Middle frontal gyrus (tissue), 1 donor: Measurements from ENCODE around the gene STRAP.

Source experiments
- DNase-seq: peaks from one replicate; pipeline ENCODE4 v3.0.0-alpha.2; 2015; ENCODE audit warnings: low spot score; ENCODE audit errors: extremely low spot score

STRAP gene

DNA sequence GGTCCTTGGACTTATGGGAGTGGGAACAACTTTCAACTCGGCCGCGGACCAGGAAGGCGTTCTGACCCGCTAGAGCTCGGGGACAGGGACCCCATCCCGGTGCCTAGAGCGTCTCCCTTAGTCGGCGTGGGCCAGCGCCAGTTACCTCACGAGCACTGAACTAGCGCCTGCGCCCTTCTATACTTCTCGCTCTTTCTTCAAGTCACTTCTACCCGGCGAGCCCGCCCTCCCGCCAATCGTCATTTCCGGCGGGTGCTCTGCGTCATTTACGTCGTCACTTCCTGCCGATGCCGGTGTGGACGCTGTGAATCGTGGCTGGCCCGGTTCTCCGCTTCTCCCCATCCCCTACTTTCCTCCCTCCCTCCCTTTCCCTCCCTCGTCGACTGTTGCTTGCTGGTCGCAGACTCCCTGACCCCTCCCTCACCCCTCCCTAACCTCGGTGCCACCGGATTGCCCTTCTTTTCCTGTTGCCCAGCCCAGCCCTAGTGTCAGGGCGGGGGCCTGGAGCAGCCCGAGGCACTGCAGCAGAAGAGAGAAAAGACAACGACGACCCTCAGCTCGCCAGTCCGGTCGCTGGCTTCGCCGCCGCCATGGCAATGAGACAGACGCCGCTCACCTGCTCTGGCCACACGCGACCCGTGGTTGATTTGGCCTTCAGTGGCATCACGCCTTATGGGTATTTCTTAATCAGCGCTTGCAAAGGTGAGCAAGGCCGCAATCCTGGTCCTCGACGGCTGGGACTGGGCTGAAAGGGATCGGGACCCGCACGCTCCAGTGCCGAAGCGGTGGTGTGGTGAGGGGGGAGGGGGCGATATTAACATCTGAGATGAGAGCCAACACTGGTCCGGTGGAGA lies at the start of gene STRAP:
TSS of gene STRAP (plus strand) at position 270 of the 854 bp plus-strand sequence. CDS start at position 591, 321 bp downstream.
- DNase-seq, result peak; percentile 98

- no peak for DNase-seq
Observed at GRCh38 chr12:15834575-15834974, 47.6 kb upstream of the STRAP start.

GRCh38 chr12:15837141-15837790 lies 44.9 kb upstream of the STRAP start:
- DNase-seq, result no peak

GRCh38 chr12:15839041-15839440 lies 43.1 kb upstream of the STRAP start:
- no peak for DNase-seq

DNA sequence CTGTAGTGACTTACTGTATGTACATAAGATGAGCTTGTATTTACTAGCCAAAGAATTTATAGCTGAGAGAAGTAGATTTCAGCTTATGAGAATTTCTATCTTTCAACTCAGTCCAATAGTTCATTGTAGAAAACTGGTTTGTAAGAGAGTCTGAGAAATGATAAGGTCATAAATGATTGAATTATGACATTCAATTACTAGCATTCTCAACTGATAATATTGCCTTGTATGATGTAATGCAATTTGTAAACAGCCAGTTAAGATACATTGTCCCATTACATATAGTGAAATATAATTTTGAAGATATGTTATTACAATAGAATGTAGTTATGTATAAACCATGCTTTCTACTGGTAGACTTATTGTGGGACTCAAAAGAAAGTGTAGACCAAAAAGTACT lies 42.5 kb upstream of the STRAP start:
- DNase-seq, result no peak

- DNase-seq, result no peak
Observed at GRCh38 chr12:15842108-15842507, 40.1 kb upstream of the STRAP start.

DNA sequence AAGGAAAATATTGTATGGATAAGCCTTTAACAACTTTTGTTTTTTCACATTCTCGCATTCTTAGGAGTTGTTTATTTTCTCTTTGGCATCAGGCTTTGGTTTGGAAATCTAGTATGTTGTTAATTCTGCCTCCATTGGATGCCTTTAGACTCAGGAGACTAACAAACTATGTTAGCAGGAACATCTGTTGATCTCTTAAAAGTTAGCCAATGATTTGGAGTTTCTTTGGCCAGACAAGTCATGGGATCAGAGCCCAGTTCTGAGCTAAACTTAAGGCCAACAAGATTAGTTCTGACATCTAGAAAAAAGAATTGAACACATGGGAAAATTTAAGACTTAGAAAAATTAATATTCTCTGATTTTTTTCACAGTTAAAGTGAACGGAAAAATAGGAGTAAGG lies 35.3 kb upstream of the STRAP start:
- DNase-seq, result no peak

- DNase-seq, result no peak
Observed at GRCh38 chr12:15848606-15849005, 33.6 kb upstream of the STRAP start.

DNA sequence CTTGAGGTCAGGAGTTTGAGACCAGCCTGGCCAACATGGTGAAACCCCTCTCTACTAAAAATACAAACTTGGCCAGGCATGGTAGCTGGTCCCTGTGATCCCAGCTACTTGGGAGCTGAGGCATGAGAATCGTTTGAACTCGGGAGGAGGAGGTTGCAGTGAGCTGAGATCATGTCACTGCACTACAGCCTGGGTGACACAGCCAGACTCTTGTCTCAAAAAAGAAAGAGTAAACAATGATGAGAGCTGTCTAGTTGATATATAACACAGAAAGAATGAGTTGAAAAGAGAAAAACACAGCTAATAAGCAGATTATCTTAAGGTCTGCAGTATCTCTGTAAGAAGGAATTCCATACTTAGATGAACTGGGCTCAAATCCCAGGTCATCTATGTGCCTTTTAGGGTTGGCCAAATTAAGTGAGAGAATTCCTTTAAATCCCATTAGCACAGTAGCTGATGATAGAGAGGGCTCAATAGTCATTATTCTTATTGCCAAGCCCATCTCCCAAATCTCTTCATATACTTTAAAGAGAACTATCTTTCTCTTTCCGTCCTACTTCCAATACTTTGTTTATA lies 31.1 kb upstream of the STRAP start:
- no peak for DNase-seq

- DNase-seq, result no peak
Observed at GRCh38 chr12:15851919-15852318, 30.3 kb upstream of the STRAP start.

DNA sequence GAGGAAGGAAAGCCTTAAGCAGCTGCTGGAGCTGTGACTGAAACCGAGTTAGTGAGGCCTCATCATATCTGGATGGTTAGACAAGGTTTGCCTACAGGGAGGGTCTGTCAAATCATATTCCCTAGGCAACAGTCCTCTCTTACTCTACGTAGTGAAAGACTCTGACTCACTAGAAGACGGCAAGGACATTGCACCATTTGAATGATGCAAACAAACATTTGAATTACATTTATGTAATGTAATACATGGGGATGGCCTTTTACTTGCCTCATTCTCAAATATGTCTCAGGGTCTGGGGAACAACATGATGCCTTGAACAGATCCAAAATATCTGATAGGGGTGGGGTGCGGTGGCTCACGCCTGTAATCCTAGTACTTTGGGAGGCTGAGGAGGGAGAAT lies 29.8 kb upstream of the STRAP start:
- no peak for DNase-seq

GRCh38 chr12:15853877-15854276 lies 28.3 kb upstream of the STRAP start:
- no peak for DNase-seq

DNA sequence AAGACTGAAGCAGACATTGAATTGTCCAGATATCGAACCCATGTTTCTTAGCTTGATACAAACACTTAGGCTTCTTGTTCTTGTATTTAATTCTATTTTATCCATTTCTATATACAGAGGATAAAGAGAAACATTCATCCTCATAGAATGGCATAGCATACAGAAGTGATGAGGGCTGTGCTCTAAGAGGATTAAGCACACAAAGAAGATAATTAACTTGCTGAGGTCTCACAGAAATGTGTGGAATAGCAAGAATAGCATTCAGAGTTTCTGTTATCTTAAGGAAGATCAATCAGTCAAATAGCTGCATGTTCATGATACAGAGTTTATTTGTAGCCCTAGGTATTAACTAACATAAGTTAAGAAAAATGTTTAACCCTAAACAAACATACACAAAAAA lies 27.3 kb upstream of the STRAP start:
- no peak for DNase-seq

DNA sequence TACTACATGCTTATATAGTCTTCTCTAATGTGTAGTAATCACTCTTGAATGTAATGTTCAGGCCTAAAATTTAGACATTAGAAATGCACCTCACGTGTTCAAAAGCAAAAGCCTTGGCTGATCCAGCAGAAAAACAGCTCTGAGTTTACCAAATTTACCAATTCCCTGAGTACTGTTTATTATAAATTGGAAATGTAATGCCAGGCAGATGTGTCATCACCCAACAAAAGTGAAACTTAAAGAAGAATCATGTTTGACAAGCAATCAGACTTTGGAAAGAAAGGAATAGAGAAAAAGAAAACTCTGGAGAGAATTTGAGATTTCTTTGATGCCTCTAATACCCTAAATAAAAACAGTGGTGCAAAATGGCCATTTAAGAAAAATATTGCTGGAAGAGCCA lies 26.5 kb upstream of the STRAP start:
- DNase-seq, result no peak

DNA sequence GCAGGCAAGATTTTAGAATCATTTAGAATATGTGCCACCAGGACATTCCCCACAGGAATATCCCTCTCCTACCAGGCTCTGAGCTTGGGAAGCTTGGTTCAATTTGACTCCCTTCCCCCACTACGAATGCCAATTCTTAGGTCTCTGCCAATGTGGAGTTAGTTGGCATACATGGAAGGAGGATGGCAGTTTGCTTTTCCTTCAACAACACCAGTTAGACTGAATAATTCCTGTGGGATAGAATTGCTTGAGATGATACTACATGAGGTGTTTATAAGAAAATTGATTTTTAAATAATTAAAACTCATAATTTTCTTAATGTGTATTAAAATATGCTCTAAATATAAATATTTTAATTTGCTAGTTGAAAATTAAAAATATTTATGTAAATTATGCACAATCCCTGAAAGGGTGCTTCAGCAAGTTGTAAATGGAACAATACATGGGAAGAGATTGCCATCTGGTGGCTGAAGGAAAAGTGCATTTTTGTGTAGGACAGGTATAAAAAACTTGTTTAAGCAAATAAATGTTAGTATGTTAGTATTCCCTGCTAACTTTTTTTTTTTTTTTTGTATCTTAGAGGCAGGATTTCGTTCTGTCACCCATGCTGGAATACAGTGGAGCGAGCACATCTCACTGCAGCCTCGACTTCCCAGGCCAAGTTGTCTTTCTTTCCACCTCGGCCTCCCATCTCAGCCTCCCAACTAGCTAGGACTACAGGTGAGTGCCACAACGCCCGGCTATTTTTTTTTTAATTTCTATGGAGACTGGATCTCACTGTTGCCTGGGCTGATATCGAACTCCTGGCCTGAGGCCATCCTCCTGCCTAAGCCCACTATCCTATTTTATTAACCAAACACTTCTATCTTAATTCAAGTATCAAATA lies 25.8 kb upstream of the STRAP start:
- peak; percentile 56 for DNase-seq

GRCh38 chr12:15858353-15858752 lies 23.8 kb upstream of the STRAP start:
- no peak for DNase-seq

DNA sequence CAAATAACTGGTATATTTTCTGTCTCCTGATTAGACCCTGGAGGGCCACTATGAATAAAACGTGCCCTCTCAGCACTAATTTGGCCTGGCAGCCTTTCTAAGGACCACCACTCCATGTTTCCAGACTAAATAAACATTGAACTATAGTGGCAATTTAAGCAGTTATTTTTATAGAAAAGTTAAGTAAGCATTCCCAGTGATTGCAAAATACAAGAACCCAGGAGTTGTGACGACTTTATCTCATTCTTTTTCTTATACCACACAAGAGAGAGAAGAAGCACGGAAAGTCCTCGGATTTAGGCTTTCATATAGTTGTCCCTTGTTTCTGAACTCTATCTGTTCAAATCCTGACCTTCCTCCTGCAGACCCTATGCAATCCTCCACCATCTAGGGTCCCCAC lies 23.1 kb upstream of the STRAP start:
- no peak for DNase-seq

DNA sequence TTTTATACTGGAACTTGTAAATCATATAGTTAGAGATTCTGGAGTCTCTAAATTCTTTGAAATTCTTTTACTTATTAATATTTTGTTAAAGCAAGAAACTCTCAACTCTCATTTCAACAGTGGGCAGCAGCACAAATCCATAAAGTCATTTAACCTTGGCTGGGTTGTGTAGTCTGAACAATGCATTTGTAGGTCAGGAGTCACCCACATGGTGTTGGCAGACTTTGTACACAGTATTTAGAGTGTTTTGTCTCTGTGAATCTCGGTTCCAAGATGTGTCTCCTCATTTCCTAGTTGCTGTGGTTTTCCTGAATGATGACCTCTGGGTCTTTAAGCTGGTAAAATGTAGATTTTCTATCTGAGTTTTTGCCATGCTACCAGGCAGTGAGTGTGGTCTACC lies 20.8 kb upstream of the STRAP start:
- DNase-seq, result no peak

- DNase-seq, result no peak
Observed at GRCh38 chr12:15862840-15863239, 19.3 kb upstream of the STRAP start.

DNA sequence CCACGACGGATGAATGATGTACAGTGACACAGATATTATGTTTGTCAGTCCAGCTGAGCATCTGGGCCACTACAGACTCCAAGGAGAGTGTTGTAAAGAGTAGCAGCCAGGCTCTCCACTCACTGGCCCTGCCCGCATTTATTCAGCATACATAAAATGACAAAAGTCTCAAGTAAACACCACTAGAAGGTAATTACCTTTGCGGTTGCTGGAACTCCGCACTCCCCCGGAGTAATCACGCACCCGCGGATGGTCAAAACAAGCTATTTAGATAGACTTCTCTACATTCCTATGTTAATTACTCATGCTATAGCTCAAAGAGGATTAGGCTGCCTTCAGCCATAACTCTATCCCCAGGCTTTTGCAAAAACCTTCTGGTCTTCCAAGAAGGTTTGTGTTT lies 18.8 kb upstream of the STRAP start:
- no peak for DNase-seq

DNA sequence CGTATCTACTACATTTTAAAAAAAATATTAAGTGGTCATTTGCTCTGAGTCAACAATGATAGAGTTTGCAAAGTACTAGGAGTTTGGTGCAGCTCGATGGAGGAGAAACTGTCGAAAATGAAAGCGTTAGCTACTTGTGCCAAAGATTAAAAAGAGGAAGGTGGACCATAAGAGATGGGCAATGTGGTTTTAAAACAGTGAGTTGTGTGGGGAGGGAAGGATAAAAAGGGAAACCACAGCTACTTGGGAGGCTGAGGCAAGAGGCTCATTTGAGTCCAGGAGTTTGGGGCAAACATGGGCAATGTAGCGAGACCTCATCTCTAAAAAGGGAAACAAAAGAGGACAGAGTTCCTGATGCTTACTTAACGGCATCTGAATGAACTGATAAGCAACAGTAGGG lies 18.2 kb upstream of the STRAP start:
- no peak for DNase-seq

DNA sequence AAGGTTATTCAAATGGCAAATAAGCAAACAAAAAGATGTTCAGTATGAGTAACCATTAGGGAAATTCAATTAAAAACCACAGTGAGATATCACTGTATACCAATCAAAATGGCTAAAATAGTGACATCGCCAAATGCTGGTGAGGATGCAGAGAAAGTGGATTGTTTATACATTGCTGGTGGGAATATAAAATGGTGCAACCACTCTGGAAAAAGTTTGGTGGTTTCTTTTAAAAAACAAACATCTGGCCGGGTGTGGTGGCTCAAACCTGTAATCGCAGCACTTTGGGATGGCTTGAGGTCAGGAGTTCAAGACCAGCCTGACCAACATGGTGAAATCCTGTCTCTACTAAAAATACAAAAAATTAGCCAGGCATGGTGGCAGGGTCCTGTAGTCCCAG lies 14.0 kb upstream of the STRAP start:
- DNase-seq, result no peak
